HG03108 (cell line): ENCODE data around the gene PRR5.
"Not testable (repeated sequence)": the region's sequence is repeated elsewhere in the genome, so short reads cannot be mapped to it uniquely, and the experiment has no call there.

Experiments
- ATAC-seq: cut with Tn5 transposase; IDR thresholded peaks from one replicate; pipeline ENCODE4 v1.9.1; 2021; ENCODE audit warnings: moderate library complexity; ENCODE audit not compliant: unreplicated experiment

The PRR5 gene

DNA sequence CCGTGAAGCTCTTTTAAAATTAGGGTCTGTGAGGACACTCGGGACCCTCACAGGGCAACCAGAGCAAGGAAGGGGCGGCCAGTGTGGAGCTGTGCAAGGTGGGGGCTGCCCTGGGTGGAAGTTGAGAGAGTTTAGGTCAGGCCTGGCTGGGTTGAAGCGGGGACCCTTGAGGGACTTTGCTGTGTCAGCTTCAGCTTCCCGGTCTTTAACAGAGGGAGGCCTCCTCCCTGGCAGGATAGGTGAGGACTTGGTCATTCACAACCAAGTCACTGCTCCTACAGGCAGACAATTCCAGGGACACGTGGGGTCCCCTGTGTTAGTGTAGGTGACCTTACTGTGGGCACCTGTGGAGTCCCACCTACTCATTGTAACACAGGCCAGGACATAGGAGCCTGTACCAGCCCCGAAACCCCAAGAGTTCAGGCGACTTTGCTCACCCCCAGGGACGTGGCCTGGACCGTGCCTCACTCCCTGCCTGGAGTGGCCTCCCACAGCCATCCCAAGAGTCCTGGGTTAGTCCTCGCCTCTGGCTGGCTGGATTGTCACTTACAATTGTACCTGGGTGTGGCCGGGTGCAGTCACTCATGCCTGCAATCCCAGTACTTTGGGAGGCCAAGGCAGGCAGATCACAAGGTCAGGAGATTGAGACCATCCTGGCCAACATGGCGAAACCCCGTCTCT is 31.6 kb downstream of the PRR5 start:
- no peak for ATAC-seq

DNA sequence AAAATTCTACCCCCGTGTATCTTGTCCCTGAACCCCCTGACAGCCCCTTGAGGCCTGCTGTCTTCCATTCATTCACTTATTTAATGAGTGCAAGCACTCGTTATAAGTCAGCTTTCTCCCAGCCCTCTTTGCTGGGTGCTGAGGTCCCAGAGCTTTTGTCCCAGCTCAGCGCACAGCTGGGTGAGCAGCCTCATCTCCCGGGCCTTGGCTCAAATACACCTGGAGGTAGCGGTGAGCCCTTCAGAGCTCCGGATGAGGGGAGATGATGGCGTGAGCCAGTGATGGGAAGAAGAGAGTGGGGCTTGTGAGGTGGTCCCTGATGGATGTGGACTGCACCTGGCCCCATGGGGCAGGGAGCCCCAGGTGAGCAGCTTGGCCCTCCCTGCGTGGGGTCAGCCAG is 32.3 kb downstream of the PRR5 start:
- ATAC-seq, result no peak

DNA sequence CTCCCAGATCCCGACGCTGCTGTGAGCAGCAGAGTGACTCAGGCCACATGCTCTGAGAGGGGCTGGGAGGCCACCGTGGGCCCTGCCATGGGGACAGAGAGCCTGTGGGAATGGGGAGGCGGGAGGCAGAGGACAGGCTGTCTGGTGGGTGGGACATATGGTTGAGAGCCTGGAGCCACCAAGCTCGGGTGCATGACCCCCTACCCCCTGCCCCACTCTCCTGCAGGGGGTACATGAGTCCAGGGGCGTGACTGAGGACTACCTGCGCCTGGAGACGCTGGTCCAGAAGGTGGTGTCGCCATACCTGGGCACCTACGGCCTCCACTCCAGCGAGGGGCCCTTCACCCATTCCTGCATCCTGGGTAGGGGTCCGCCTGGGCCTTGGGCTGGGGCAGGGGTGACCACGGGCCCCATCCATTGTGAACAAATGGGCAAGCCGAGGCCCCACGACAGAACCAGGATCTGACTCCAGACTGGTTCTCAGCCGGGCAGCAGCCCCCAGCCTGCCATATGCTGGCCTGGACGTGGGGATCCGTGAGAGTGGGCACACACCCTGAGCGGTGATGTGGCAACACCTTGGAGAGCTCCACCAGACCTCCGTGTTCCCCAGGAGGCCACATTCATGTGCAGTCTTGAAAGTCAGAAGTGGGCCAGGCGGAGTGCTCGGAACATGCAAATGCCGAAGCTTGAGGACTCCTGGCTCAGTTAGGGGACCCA is 33.0 kb downstream of the PRR5 start:
- no peak for ATAC-seq

DNA sequence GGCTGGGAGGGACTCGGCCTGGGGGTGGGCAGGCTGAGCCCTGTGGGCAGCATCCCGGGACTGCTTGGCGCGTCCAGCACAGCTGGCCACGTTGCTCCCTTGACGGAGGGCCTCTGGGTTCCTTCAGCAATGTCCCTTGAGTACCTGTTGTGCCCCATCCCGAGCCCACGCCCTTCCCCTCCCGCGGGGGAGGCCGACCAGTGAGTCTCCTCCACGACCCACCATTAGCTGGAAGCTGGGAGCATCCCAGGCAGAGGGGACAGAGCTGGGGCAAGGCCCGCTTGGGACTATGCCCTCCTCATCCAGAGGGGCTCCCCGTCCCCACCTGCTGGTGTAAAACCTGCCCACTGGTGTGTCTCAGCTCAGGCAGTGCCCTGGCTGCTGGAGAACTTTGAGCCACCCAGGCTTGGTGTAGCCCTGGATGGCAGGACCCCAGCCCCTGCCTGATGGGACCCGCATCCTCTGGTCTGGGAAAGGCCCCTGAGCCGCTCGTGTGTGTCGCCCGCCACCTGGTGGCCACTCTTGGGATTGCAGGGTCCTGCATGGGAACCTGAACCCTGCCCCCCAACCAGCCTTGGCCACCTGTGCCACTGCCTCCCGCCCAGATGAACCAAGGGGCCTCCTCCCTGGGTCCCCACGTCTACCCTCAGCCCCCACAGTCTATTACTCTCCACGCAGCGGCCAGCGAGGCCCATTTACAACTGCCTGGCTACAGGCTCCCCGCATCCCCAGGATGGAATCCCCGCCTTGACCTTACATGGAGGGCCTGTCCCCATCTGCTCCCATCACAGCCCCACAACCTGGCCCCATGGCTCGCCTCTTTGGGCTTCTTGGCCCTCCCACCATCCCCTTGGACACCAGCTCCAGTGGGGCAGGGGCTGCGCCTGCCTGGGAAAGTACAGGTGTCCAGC is 33.8 kb downstream of the PRR5 start:
- no peak for ATAC-seq

DNA sequence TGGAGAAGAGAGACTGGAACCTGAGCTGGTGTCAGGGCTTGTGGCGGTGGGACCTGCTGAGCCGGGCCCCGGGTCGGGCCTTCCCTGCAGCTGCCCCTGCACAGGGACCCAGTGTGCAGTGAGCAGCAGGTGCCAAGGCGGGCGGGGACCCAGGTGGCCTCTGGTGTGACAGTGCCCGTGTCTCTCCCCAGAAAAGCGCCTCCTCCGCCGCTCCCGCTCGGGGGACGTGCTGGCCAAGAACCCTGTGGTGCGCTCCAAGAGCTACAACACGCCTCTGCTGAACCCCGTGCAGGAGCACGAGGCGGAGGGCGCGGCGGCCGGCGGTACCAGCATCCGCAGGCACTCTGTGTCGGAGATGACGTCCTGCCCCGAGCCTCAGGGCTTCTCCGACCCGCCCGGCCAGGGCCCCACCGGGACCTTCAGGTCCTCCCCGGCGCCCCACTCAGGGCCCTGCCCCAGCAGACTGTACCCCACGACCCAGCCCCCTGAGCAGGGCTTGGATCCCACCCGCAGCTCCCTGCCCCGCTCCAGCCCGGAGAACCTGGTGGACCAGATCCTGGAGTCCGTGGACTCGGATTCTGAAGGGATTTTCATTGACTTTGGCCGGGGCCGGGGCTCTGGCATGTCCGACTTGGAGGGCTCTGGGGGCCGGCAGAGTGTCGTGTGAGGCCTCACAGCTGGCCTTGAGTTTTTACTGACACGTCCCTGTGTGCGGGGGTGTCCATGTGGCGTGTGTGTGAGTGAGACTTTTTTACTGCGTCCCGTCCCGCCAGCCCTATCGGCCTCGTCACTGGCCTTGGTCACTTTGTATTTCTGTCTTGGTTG is 34.8 kb downstream of the PRR5 start:
- no peak for ATAC-seq

DNA sequence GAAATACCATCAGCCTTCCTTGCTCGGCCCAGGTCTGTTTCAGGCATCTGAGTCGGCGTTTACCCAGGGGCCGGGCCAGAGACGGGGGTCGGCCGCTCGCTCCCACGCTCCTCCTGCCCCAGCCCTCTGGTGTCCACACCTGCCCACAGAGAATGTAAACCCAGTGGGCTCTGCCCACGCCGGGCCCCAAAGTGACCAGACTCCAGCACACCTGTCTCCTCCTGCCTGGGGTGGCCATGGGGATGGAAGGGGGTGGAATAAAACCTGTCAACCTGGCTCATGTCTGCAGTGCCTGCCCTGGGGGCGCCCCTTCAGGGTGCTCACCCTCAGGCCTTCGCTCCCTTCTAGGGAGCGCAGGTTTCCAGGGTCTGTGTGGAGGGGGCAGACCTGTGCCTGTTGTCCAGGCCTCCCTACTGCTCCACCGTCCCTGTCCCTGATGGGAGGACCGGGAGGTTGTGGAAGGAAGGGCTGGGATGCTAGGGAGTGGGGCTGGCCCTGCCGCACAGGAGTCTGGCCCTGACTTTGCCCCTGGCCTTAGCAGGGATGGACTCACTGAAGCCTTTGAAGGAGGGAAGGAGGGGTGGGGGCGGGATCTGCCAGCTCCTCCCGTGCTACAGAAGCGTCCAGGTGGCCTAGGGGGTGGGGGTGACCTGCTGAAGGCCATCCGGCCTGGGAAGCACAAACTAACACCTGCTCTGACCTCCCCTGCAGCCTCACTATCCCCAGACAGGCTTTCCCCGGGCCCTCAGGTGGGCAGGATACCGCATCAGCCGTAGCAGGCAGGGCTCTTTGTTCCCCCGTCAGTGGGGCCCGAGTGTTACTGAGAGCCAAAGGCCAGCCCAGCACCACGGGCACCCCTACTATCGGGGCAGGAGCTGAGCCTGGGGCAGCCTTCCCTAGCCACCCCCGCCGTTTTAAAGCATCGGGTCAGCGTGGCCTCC is 35.7 kb downstream of the PRR5 start:
- no peak for ATAC-seq

DNA sequence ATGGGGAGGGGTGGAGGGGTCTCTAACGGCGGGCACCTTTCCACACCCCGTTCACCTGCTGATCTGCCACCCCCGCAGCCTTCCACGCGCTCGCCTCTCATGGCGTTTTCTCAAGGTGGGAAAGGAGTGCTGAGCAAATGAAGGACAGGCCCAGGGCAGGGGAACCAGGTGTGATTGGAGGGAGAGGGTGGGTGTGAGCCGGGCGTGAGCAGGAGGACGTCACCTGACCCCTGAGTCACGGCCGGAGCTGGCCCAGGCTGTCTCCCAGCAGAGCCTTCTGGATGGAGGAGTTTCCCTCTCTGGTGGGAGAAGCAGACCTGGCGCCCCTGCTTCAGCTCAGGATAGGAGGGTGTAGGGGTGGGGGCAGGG is 36.3 kb downstream of the PRR5 start:
- ATAC-seq, result no peak

DNA sequence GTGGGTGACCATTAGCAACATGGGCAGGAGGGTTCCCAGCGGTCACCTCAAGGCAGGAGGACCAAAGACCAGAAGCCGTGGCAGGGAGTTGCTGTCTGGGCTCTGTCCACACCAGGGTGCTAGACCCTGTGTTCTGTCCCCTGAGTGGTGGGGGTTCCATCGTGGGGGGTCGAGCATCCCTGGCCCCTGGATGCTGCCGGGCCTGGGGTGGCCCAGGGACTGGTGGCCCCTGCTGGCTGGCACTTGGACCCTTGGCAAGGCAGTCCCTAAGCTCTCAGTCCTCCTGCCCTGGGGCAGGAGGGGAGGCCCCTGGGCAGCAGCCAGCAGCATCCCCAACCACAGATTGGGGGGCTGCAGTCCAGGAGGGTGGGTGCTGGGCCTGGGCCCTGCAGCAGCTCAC is 37.0 kb downstream of the PRR5 start:
- no peak for ATAC-seq

DNA sequence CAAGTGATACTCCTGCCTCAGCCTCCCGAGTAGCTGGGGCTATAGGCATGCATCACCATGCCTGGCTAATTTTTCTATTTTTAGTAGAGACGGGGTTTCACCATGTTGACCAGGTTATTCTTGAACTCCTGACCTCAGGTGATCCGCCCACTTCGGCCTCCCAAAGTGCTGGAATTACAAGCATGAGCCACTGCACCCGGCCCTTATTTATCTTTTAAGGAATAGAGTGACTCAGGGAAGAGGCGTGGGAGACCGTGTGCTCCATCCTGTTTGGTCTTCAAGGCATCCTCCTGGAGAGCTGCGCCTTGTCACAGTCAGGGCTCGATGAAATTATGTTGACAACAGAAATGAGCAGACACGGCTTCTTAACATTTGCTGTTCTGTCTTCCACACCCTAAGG is 37.7 kb downstream of the PRR5 start:
- ATAC-seq, result not testable (repeated sequence)

DNA sequence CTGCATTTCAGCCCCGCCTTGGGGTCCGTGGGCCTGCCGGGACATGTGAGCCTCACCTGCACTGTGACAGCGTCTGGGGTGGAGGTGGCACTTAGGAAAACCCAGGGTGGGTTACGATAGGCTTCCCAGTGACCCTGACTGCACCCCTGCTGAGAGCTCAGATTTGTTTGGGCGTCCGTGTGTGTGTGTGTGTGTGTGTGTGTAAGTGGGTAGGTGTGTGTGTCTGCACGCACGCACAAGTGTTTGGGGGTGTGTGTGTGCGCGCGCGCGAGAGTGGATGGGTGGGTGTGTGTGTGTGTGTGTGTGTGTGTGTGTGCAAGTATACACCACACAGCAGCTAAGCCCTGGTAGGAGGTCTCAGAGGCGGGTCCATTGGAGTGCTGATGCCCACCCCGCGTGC is 38.3 kb downstream of the PRR5 start:
- no peak for ATAC-seq

DNA sequence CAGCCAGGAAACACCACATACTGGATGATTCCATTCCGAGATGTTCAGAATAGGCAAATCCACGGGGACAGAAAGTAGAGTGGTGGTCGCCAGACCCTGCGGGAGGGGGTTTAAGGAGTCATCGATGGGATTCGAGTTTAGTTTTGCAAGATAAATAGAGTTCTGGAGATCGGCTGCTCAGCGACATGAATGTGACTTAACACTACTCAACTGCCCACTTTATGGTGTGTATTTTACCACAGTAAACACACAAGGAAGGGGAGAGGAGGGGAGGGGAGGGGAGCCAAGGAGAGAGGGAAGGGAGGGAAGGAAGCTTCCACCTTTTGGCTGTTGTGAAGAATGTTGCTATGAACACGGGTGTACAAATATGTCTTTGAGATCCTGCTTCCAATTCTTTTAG is 39.9 kb downstream of the PRR5 start:
- no peak for ATAC-seq

DNA sequence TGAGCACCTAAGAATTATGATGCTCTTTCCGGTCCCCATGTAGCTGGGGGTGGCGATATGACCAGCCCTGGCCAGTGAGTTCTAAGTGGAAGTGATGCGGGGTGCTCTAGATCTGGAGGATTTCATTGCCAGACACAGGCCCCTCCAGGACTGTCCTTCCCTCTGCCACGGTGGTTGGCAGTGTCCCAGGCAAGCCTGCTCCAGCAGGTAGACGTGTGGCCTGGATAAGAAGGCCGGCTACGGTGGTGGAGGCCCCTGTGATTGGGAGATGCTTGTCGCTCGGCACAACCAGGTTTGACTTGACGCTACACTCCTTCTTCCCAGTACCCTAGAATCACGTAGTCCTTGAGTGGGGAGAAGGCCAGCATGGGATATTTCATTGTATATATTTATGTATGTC is 41.2 kb downstream of the PRR5 start:
- ATAC-seq, result no peak

DNA sequence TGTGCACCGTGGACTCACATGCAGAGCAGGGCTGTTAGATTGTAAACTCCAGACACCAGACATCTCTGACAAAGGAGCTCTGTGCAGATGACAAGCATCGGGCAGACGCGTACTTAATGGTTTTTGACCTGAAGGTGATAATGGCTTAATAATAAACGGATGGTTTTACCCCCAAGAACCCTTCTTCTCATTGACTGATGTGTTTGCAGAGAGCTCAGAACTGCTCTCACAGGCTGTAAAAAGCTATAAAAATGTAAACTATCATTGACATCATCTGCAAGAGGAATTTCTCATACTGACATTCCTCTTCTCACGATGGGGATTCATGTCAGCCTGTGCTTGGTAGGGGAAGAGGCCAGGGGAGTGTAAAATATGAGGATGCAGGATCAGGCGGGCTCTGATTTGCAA is 41.8 kb downstream of the PRR5 start:
- ATAC-seq, result no peak

DNA sequence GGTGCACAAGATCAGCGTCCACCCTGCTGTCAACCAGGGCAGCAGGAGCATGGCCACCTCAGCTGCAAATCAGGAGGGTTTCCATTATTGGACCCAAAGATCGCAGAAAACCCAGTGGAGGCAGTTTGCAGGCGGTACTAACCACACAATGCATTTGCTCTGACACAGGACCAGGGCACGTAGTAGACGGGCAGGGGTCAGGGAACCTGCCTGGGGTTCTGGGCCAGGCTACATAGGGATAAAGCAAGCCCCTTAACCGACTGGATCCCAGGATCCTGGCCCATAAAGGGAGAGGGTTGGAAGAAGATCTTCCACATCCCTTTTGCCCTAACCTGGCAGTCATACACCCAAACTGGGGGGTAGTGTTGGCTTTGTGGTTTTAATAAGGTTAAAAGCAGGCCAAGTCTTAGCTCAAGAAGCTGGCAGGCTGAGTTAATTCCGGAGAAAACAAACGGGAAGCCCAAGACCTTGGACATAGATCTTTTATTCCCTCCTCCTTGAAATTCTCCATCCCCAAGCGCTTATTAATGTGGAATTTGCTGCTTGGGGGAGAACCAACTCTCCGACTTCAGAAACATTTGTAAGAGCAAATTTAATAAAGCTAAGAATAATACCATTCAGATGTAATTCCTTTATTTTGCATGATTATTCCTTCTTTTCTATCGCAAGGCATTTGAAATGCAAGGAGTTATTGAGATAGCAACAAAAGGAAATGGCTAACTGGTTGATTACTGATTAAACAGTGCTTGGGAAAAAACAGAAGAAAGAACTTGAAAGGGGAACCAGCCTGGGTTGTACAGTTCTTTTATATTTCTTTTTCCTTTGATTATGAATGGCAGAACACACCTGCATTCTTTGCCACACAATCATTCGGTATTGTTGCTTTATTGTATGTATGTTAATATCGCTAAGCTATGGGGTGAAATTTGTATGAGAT is 44.1 kb downstream of the PRR5 start:
- no peak for ATAC-seq

DNA sequence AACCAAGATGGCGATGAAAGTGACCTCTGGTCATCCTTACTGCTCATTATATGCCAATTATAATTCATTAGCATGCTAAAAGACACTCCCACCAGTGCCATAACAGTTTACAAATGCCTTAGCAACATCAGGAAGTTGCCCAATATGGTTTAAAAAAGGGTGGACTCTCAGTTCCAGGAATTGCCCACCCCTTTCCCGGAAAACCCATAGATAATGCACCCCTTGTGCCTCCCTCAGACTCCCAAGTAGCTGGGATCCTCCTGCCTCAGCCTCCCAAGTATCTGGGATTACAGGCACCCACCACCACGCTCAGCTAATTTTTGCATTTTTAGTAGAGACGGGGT is 45.8 kb downstream of the PRR5 start:
- ATAC-seq, result not testable (repeated sequence)

DNA sequence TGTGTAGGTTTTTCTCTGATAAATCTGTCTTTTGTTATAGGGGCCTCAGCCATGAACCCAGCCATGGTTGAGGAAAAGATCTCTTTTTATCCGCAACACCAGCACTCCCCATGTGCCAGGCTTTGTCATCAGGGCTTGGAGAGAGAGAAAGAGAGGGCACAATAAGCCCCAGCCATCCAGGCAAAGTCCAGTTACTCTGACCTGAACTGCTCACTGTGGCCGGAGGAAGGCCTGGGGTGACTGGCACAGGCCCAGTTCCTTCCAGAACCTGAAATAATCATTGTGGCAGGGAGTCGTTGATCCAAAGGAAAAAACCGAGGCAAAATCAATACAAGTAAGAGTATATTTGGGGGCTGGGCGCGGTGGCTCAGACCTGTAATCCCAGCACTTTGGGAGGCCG is 46.5 kb downstream of the PRR5 start:
- ATAC-seq, result no peak

DNA sequence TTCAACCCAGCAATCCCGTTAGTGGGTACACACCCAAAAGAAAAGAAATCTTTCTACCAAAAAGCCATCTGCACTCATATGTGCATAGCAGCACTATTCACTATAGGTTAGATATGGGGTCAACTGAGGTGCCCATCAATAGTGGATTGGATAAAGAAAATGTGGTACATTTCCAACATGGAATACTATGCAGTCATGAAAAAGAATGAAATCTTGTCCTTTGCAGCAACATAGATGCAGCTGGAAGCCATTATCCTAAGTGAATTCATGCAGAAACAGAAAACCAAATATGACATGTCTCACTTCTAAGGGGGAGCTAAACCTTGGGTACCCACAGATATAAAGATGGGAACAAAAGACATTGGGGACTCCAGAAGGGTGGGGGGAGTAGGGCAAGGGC is 48.5 kb downstream of the PRR5 start:
- ATAC-seq, result no peak

DNA sequence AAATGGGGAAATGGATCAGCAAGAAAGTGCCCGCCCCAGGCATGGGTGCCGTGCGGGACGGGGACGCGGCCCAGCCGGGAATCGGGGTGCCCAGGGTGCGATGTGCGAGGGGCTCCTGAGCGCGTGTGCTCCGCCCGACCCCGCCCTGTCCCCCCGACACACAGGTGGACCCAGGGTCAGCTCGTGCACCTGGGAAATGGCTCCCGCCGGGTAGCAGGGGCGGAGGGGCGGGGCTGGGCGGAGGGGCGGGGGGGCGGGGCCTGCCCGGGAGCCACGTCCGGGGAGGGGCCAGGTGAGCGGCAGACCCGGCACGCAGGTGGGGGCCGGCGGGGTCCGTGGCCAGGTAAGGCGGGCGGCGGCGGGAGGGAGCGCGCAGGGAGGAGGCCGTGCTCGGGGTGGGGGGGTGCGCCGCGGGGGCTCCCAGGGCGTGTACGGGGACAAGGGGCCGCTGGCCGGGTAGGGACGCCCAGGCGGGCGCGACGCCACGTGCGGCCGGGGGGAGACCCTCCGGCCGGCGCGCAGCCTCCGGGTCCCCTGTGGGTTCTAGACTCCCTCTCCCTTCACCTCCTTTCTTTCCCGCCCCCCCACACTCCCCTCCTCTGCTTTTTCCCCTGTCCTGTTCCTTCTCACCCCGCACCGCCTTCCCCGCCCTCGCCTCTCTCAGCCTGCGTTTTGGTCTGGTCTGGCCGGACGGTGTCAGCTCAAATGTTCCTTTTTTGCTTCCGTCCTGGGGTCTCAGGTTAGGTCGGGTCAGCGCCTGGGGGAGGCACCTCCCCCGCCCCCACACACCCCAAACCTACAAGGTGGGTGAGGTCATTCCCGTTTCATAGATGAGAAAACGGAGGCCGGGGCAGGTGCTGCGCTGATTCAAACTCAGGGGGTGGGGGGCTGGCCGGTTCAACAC is 50.5 kb downstream of the PRR5 start, which contains the start of gene ARHGAP8:
TSS of gene ARHGAP8 (plus strand) at position 291 of the 904 bp plus-strand sequence. CDS start 33,953 bp downstream, outside the sequence.
- ATAC-seq, result no peak
